HG02623 (cell line): ENCODE data around the gene DRD1.

Experiments used
- ATAC-seq: cut with Tn5 transposase; IDR thresholded peaks from one replicate; pipeline ENCODE4 v1.9.1; 2021; ENCODE audit warnings: moderate library complexity; ENCODE audit not compliant: unreplicated experiment

DRD1 gene

GRCh38 chr5:175444060-175444904 lies at the start of gene DRD1:
Gene DRD1, minus strand, starts transcription at chr5:175444182. Its CDS starts 1,083 bp downstream, at chr5:175443099.
- ATAC-seq, result no peak

DNA sequence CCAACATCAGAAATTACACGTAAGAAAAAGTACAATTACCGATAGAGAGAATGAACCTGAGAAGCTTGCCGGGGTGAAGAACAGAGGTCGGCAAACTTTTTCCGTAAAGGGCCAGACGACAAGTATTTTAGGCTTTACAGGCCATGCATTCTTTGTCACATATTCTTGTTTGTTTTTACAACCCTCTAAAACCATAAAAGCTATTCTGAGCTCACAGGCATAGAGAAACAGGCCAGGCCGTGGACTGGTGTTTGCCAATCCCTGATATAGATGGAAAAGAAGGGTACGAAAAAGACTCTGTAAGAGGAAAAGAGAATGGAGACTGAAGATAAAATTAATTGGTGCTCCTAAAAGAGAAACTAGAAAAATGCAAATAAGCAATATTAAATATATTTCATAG lies 49.7 kb upstream of the DRD1 start:
- ATAC-seq, result no peak

GRCh38 chr5:175493260-175493659 lies 49.3 kb upstream of the DRD1 start:
- no peak for ATAC-seq

DNA sequence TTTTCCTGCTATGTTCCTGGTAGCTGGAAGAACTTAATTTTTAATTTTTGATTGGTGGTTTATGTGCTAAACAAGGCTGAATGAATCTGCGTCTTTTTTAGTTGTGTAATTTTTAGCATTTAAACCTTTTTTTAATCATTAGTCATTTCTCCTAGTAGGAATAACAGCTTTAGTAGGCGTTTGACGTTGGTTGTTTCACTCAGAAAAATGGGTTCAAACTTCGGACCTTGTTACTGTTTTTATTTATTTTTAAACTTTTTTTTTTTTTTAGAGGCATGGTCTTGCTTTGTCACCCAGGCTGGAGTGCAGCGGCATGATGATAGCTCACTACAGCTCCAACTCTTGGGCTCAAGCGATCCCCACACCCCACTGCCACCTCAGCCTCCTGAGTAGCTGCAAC lies 47.2 kb upstream of the DRD1 start:
- no peak for ATAC-seq

DNA sequence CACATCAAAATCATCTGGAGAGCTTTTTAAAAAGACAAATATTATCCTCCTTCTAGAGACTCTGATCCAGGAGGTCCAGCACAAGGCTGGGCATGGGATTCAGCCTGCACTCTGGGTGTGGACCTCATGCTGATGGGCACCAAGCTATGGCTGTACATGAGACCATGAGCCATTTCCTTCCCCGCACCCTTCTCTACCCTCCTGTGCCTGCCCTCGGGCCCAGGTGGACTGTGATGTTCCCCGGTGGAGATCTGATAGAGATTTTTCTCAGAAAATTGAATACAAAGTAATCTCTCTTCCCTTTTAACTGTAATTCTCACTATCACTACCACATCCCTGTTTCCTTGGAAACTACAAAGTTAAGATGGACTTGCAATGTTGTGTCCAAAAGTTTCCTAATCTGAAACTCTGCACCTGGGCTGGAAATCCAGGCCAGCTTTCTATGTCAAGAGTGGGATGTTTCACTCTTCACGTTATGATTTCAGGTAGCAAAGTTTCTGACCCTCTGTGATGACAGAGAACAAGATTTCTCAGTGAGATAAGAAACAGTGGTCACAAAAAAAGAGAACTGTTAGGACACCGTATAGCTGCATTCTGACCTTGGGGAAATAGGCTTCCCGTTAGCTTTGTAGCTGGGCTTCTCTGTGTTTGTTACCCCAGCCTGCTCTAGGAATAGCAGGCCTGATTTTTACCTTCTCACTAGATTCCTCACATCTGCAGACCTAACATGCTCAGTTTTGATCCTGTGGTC lies 45.9 kb upstream of the DRD1 start:
- ATAC-seq, result no peak

DNA sequence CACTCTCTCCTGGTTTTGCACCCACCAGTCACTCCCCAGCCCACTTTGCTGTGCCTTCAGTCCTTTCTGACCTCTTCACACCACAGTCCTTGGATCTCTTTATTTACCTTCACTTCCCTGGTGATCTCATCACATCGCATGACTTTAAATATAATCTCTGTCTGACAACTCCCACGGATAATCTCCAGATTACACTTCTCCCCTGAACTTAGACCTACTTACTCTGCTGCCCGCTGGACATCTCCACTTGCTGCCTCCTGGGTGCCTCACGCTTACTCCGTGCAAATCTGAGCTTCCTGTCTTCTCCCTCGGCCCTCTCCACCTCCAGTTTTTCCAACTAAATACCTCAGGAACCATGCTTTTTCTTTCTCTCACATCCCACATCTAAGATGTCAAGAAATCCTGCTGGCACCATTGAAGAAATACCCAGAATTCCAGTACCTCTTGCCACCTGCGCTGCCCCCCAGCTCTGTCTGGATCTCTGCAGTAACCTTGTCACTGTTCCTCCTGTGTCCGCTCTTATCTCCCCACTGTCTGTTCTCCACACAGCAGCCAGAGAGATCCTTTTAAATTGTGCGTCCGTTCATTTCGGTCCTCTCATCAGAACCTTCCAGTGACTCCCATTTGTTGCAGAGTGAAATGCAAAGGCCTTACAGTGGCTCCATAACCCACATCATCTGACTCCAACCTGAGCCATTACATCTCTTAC lies 43.7 kb upstream of the DRD1 start:
- ATAC-seq, result no peak

DNA sequence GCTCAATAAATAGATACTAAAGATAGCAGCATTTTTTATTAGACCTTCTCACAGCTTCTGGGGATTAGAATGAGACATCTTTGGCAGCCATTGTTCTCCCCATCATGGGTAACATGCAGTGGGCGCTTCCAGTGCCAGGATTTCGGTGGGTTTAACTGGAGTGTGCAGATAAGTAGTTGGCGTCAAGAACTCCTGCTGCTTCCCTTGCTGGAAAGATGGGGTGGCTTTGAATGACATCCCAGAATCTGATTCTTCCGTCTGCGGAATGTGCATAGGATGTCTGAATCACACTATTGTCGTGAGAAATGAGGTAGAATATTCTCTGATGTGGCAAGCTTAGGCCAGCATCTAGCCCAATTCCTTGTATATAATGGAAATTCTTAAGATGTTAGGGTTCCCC lies 41.6 kb upstream of the DRD1 start:
- ATAC-seq, result no peak

DNA sequence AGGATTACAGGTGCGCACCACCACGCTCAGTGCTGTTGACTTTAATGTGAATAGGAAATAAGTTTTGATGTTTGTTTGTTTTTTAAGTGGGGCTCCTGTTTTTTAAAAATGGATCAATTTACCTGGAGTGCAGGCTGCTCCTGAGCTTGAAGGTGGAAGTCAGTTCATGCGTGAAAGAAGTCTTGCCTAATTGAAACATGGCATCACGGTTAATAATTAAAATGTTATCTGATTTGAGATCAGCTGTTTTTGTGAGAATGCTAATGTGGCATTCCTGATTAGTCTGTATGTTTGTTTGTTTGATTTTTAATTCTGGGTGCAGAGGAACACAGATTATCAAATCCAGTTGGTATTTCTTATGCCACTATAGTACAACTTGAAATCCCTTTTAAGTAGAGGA lies 40.8 kb upstream of the DRD1 start:
- ATAC-seq, result no peak

DNA sequence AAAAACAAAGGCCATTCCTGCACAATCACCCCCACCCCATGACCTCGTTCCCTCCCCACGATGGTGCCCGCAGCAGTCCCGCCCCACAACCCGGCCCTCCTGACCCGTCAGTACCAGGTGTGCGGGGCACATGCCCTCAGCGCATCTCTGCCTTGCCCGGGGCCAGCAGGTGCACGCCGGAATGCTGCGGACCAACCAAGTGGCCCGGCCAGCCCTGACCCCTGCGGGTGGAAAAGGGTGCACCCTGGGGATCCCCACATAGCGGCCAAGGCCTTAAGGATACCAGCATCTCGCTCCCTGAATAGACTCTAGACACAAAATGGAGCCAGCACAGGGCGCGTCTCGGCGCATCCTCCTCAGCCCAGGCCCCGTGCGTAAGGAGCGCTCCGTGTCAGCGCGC lies 40.3 kb upstream of the DRD1 start:
- ATAC-seq, result no peak

GRCh38 chr5:175483337-175483736 lies 39.4 kb upstream of the DRD1 start:
- ATAC-seq, result no peak

DNA sequence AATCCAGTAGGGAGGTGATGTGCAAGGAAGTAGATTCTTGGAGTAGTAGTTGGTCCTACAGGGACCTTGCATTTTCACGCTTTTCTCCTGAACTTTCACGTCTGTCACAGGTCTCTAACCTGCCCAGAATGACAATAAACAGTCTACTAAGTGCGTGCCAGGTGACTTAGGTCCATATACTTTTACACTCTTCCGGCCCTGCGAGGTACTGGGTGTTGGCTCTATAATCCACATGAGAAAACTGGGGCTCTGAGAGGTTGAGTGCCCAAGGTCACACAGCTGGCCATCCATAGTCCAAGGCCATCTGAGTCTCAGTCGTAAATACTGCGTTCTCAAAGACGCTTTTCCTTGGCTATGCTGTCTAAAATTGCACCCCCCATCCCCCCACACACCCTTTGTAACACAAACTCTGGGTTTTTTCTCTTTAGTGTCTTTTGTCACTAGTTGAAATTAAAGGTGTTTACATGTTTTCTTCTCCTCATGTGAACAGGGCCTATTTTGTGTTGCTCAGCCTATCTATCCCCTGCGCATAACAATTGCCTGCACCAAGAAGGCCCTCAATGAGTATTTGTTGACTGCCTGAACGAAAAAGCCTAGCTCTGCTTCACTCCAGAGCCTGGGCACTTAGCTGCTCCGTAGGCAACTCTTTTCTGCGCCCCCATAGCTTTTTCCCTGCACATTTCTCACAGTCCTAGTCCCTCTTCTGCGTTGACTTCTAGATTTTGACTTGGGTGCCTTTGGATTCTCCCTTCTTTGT lies 35.3 kb upstream of the DRD1 start:
- no peak for ATAC-seq

DNA sequence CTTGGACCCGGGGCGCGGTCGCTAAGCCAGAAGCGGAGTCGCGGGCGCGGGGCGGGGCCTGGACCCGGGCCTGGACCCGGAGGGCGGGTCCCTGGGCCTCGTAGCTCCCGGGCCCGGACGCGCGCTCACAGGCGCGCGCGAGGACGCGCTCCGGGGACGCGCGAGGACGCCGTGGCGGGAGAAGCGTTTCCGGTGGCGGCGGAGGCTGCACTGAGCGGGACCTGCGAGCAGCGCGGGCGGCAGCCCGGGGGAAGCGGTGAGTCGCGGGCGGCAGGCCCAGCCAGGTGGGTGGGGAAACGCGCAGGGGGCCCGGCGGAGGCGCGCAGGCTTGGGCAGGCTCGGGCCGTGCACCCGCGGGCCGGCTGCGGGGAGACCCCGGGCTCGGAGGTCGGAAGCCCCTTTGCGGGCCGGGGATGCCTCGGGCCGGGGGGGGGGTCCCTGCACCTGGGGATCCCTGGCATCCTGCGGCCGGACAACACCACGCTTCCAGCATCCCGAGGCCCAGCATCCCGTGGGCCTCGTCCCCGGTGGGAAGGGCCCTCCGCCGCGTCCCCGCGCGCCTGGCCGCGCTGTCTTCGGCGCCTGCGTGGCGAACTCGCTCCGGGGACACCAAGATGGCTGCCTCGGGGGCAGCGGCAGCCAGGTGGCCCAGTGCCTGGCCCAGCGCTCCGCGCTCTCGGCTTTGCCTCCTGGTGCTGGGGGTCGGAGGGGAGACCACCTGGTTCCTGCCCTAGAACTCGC lies 34.6 kb upstream of the DRD1 start, which contains the start of gene SFXN1:
SFXN1 (plus strand) TSS at position 177 of the 741 bp plus-strand sequence. CDS start 13,544 bp downstream, outside the sequence.
- ATAC-seq, result peak; percentile 84

GRCh38 chr5:175478008-175478383 lies 34.0 kb upstream of the DRD1 start:
- no peak for ATAC-seq

- no peak for ATAC-seq
Observed at GRCh38 chr5:175477440-175477839, 33.5 kb upstream of the DRD1 start.

- no peak for ATAC-seq
Observed at GRCh38 chr5:175475248-175475647, 31.3 kb upstream of the DRD1 start.

- ATAC-seq, result no peak
Observed at GRCh38 chr5:175472378-175472777, 28.4 kb upstream of the DRD1 start.

- no peak for ATAC-seq
Observed at GRCh38 chr5:175471628-175472027, 27.6 kb upstream of the DRD1 start.

- no peak for ATAC-seq
Observed at GRCh38 chr5:175471196-175471595, 27.2 kb upstream of the DRD1 start.

DNA sequence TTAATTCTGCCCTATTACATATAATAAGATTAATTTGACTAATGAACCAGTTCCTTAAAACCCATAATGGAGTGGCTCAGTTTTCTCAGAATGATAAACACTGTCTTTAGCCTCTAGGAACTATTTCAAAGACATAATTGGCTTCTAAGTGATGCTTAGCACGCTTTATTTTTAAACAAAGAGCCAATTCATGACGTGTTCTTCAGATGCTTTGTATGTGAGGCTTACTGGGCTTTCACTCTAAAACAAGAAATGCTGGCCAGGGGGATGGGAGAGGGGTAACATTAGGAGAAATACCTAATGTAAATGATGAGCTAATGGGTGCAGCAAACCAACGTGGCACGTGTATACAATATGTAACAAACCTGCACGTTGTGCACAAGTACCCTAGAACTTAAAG lies 26.8 kb upstream of the DRD1 start:
- no peak for ATAC-seq

DNA sequence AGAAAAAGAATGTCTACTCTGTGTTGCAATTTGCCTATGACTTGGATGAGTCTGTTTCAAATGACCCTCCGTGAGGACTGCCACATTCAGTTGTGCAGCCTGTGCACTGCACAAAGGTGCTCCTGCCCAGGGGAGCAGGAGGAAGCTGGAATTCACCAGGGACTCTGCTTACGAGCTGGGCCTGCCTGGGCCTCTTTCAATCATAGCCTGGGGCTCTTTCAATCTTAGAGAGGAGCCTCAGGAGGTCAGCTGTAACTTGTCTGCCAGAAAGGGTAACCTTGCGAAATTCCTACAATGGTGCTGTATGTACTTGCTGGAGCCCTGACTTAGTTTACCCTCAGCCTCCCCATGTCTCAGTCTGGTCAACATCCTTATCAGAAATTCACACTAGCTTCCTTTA lies 25.9 kb upstream of the DRD1 start:
- no peak for ATAC-seq
